HFF-Myc (cell line): ENCODE data around the gene GMPR2.
"Not testable (repeated sequence)": the region's sequence is repeated elsewhere in the genome, so short reads cannot be mapped to it uniquely, and the experiment has no call there.

ENCODE experiments used
- DNase-seq: peaks from one replicate; pipeline ENCODE4 v3.0.0-alpha.2; 2011; ENCODE audit warnings: low read depth; ENCODE audit errors: extremely low read depth
- H3K4me3 ChIP-seq: replicated peaks from 2 replicates; pipeline ENCODE4 v1.5.1; 2011; ENCODE audit warnings: low read depth, mild to moderate bottlenecking, control low read depth, low read length
- CTCF ChIP-seq: IDR thresholded peaks from 2 replicates; pipeline ENCODE4 v1.5.1; 2012; ENCODE audit warnings: mild to moderate bottlenecking, low read depth, low read length, control low read depth; ENCODE audit errors: missing control alignments

The GMPR2 gene

GRCh38 chr14:24213866-24214662 lies 18.7 kb upstream of the GMPR2 start:
- peak overlapping the region; percentile 73 for H3K4me3 ChIP-seq
- no peak for DNase-seq
- no peak for TF ChIP-seq CTCF

GRCh38 chr14:24215495-24216344 lies 17.0 kb upstream of the GMPR2 start, which contains the start of gene MDP1:
TSS of gene MDP1 (minus strand) at chr14:24216066. CDS start at chr14:24215955, 111 bp downstream.
- DNase-seq = peak; percentile 65
- H3K4me3 ChIP-seq = peak within 1 kb of the TSS; percentile 69
- TF ChIP-seq CTCF = peak; percentile 60

GRCh38 chr14:24216345-24216699 lies 16.4 kb upstream of the GMPR2 start:
- DNase-seq = no peak
- peak overlapping the region; percentile 69 for H3K4me3 ChIP-seq
- TF ChIP-seq CTCF = no peak

GRCh38 chr14:24216876-24217275 lies 15.9 kb upstream of the GMPR2 start:
- DNase-seq, H3K4me3 ChIP-seq: not testable (repeated sequence)

GRCh38 chr14:24219080-24219479 lies 13.6 kb upstream of the GMPR2 start:
- no peak for TF ChIP-seq CTCF
- no peak overlapping the region for H3K4me3 ChIP-seq
- DNase-seq = no peak

GRCh38 chr14:24219521-24219920 lies 13.2 kb upstream of the GMPR2 start:
- H3K4me3 ChIP-seq = no peak overlapping the region
- TF ChIP-seq CTCF = no peak
- DNase-seq = no peak

GRCh38 chr14:24222987-24223386 lies 9.7 kb upstream of the GMPR2 start:
- DNase-seq, H3K4me3 ChIP-seq: not testable (repeated sequence)
